HG03196 (cell line): ENCODE measurements around the gene ANKS3.
A peak's percentile ranks its signal among the peaks of the same experiment; 100 is the strongest.

ENCODE experiments used
- ATAC-seq: cut with Tn5 transposase; IDR thresholded peaks from one replicate; pipeline ENCODE4 v1.9.1; 2021; ENCODE audit not compliant: unreplicated experiment

ANKS3 gene

DNA sequence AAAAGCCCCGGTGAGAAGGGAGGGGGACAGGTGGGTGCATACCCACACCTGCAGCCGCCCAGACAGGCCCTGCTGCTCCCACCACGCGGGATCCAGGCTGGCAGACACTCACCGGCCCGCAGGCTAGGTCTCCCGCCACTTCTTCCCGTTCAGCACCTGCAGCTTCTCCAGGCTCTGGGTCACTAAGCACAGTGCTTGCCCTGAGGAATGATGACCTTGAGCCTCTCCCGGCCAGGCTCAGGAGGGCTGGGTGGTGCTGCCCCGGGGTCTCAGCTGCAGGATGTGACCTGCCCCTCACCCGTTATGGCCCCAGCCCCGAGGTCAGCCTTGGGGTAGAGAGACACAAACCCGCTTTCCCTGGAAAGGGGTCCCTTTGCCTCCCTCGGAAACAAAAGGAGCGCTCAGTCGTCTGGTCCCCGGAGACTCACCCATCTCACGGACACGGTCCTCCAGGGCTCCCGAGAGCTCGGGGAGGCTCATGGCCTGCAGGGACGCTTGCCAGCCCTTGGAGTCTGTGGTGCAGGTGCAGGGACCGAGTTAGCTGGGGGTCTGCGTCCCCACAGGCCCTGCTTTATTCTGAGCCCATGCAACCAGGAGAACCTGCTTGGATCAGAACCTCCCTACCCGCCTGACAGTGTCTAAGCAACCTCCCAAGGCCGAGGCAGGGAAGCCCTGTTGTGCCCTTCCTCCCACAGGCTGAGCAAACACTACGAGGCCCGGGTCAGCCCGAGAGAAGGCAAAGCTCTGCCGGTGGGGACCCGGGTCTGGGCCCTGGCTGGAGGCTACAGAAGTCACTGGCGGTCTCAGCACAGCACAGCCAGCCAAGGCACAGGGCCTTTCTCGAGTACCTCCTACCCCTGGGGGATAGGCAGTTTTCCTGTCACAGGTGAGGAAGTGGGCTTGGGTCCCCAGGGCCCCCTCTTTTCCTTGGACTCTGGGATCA, 36.9 kb downstream of the ANKS3 start:
- no peak for ATAC-seq

DNA sequence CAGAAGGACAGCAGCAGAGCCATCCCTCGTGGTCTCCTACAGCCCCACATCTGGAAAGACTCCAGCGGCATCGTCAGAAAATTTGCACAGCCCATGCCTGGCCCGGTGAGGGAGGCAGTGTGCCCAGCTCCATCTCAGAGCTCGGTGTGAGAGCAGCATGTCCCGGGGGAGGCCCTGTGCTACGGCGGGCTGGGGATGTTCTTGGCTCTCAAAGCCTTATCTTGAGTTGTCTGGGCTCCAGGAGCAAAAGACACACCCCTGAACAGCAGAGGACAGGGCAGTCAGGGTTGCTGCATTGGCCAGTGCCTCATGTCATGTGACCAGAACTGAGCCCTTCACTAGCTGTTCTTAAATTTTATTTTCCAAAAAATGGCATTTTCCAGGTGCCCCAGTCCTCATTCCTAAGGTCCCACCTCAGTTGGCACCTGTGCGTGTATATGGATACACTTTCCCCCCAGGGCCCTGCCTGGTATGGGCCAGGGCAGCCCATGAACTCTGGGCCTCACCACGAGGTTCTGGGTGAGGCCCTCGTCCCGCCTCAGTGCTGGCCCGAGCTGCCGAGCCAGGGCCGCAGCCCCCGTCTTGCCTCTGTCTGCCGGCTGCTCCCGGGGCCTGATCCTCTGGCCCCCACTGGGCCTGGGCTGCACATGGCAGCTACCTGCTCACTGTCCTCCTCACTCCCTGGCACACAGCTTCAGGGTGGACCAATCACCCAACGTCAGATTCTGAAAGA, 37.7 kb downstream of the ANKS3 start:
- ATAC-seq = no peak

DNA sequence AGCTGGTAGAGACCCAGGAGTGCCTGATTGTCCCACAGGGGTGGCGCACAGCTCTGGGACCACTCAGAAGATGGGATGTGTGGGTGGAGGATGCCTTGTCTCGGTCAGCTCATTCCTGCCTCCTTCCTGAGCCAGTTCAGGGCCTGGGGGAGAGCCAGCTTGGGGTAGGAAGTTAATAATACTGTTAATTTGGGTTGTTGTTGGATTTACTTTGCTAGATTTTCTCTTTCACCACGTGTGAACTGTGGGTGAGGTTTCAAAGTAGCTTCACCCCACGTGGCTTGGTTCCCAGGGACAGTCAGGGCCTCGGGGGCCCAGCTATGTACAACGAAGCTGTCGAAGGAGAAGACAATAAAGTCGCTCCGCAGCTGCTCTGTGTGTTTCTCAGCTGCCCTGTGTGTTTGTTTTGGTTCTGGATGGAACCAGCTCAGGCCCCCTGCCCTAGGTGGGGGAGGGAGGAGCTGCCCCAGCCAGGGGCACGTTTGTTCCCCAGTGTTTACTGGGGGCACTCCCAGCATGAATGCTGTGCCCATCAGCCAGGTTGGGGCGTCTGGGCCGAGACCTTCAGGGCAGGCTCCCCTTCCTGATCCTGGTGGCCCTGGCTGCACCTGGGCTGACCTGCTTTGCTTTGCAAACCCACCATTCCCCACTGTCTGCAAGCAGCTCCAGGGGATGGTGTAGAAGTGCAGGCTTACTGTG, 38.4 kb downstream of the ANKS3 start:
- ATAC-seq = no peak

DNA sequence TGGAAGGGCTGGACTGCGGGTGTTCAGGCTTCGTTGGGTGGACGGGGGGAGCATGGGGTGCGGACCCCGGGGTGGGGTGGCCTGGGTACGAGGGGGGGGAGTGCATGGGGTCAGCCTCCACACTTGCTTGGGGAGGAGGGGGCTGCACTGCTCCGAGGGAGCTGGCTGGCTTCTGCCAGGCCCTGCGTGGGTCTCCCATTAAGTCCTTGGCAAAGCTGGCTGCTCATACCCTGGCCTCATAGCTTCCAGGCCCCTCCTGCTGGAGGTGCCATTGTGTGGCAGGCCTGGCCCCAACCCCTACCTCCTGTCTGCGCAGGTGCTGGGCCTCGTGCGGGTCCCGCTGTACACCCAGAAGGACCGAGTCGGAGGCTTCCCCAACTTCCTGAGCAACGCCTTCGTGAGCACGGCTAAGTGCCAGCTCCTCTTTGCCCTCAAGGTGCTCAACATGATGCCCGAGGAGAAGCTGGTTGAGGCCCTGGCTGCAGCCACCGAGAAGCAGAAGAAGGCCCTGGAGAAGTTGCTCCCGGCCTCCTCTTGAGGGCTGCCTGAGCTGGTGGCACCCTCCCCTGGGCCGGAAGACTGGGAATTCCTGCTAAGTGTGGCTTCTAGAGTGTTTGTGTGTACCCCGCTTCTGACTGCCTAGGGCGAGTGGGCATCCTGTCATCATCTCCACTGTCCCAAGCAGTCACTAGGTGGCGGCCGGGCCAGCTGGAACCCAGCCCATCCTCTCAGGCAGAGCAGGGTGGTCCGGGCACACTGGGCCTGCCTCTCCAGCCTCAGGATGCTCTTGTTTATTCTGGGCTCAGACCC, 39.2 kb downstream of the ANKS3 start:
- ATAC-seq = no peak

DNA sequence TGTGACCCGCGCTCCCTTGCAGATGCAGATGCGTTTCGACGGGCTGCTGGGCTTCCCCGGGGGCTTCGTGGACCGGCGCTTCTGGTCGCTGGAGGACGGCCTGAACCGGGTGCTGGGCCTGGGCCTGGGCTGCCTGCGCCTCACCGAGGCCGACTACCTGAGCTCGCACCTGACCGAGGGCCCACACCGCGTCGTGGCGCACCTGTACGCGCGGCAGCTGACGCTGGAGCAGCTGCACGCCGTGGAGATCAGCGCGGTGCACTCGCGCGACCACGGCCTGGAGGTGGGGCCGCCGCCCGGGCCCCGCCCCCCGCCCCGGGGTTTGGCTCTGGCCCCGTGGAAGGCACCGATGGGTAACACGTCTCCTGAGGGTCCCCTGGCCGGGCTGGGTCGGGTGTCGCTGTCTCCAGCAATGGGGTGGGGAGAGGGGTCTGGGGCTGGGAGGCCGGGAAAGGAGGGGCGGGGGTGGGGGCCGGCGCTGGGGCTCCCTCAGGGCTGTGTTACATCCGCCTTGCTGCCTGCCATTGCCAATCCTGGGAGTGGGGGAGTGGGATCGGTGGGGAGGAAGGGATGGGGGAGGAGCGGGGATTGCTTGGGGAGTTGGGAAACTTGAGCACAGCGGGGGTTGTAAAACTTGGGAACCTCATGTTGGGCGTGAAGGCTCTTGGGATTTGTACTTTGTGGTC, 40.0 kb downstream of the ANKS3 start:
- no peak for ATAC-seq

DNA sequence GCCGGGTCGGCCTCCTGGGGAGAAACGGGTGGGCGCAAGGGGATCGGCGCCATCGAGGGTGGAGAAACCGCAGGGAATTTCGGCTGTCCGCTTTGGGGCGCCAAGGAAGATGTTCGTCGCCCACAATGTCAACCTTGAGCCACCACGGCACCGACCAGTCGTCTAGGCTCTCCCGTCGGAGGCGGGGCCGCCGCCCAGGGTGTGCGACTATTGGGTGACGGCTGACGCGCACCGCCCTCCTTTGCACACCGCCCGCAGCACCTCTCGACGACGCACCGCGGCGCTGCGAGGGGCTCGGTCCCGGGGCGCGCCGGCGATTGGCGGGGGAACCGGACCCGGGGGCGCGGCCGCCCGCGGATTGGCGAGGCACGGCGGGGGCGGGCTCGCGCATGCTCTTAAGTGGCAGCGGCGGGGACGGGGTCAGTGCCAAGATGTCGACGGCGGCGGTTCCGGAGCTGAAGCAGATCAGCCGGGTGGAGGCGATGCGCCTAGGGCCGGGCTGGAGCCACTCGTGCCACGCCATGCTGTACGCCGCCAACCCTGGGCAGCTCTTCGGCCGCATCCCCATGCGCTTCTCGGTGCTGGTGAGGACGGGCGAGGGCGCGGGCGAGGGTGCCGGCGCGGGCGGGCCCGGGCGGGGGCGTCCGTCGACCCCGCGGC, 40.6 kb downstream of the ANKS3 start, which contains the start of gene NUDT16L1:
Gene NUDT16L1 (plus strand): TSS at position 267 of the 660 bp plus-strand sequence. CDS start 165 bp downstream, at position 432.
- peak; percentile 88 for ATAC-seq

DNA sequence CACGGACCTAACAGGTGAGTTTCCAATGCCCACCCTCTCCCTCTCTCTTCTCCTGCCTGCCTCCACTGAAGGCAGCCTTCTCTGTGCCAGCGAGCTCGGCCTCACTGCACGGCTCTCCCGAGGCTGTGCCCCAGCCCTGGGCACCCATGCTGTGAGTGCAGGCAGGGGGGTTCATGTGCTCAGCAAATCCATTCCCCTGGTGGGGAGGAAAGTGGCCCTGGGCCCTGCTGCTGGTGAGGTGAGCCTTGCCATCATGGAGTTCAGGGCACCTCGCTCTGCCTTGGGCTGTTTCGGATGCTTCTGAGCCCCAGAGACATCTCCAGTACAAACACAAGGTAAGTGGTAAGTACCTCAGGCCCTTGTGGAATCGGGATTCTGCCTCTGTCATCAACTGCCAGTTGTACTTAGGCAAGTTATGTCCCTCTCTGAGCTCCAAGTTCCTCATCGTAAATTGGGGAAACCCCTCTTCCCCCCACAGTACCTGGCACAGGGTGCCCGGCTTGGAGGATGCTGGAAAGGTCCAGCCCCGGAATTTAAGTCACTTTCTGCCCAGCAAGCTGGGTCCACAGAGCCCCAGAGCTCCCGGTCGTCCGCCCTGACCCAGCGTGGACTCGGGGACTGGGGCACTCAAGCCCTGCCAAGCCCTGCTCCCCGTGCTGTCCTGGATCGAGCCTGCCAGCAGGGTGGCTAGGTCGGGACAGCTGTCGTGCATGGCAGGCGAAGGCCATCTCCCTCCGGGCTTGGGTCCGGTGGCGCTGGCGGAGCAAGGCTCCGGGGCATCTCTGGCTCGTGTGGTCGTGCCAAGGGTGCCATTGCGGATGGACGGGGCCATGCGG, 41.4 kb downstream of the ANKS3 start:
- peak; percentile 11 for ATAC-seq

DNA sequence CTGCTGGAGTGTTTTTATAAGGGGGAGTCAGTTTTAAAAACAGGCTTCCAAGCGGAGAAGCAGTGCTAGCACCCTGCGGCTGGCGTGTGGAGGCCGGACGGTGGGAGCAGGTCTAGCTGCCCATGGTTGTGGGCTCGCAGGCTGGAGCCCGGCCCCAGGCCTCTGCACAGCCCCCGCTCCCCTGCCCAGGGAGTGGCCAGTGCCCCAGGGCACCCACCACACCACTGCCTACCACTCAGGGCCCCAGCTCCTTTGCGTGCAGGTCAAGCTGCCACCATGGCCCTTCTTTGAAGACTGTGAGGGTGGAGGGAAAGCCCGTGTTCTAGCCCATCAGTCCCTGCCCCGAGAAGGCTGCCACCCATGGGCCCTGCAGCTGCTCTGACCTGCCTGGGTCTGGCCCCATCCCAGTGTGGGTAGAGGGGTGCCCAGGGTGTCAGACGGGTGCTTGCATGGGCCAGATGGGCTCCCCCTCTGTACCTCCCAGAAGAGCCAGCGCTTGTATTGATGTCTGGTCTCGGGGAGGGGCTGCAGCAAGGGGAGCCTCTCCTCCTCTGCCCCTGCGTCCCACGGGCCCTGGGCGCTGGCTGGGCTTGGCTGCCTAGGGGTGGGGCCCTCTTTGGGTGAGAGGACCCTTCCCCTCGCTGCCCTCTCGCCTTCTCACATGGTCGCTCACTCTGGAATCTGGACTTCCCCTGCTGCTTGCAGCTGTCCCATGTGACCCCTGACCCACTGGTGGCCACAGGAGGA, 42.2 kb downstream of the ANKS3 start:
- ATAC-seq = no peak

DNA sequence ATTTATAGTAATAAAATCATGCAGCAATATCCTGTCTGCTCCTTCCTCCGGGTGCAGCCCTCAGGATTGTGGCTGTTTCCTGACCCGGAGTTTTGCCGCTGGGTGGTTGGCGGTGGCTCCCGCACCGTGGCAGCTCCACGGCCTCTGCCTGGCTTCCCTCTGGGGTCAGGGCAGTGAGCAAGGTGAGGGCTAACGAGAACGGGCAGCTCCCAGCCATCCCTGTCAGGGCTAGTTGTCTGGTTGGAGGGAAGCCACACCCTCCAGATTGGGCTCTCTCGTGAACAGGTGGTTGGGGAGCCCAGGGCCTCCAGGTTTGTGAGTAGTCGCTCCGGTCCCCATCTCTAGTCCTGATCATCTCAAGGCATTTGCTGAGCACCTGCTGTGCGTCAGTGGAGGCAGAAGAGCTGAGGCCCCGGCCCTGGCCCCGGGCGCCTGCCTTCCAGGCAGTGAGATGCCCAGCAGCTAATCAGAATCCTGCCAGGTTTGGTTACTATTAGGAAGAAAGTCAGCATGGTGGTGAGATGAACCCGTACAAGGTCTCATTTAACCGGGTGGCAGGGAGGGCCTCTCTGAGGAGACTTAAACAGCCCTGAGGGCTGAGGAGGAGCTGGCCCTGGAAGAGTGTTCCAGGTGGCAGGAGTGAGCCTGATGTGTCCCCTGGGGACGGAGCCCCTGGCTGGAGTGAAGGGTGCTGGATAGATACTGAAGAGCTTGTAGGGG, 43.0 kb downstream of the ANKS3 start:
- no peak for ATAC-seq

DNA sequence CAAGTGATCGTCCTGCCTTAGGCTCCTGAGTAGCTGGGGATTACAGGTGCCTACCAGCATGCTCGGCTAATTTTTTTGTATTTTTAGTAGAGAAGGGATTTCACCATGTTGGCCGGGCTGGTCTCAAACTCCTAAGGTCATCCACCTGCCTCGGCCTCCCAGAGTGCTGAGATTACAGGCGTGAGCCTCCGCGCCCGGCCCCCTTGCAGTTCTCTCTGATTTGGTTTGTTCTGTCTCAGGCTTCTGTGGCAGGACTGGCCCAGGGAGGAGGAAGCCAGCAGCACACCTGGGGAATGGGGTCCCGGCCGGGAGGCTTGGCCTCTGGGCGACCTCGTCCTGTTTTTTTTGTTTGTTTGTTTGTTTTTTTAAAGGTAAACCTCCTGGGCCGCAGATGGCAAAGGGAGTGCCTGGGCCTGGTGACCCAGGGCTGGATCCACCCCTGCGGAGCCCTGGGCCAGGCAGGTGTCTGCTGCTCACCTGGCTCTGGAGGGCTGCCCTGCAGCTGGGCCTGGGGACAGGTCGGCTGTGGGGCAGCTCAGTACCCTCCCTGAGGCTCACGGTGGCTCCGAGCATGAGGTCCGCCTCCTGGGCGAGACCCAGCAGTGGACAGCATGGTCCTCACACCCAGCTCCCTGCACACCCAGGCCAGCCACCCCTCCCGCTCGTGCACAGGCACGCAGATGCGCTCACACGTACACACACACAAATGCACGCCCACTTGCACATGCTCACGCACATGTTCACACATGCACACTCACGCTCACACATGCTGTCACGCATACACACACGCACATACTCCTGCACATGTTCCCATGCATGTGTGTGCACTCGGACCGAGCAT, 44.0 kb downstream of the ANKS3 start:
- ATAC-seq = no peak

DNA sequence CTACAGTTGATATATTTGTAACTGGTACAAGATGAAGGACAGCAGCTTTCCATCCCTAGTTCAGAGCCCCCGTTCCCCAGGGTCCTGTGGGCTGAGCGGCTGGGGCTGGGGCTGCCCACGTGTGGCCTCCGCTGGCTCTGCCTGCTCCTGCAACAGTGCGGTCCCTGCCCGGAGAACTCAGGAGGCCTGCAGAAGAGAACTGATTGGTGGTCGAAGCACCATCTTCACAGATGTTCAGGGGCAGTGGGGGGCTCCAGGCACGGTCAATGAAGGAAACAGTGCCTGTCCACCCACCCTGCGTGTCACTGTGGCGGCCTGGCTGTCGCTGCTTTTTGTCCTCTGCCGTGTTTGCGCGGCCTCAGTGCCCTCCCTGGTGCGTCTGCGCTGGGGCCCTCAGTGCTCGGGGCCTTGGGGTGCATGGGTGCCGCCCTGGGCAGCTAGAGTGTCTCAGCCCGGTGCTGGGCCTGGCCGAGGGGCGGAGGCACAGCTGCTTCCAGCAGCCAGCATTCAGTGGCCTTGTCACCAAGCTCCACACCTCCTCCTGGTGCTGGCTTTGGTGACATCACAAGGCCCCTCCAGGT, 44.9 kb downstream of the ANKS3 start:
- no peak for ATAC-seq

DNA sequence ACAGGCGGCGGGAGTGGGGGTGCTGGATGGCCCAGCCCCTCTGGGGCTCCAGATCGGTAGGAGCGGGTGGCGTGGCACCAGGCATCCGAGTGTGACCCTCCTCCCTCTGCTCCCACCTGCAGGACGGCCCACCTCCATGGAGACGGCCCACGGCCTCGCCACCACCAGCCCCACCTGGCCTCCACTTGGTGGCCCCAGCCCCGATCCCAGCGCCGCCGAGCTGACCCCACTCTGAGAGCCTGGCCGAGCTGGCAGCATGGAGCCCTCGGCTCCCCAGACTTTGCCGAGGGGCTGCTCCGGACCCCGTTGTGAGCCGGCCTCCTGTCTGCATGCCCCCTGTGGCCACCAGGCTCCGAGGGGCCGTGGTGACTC, 45.4 kb downstream of the ANKS3 start:
- no peak for ATAC-seq

DNA sequence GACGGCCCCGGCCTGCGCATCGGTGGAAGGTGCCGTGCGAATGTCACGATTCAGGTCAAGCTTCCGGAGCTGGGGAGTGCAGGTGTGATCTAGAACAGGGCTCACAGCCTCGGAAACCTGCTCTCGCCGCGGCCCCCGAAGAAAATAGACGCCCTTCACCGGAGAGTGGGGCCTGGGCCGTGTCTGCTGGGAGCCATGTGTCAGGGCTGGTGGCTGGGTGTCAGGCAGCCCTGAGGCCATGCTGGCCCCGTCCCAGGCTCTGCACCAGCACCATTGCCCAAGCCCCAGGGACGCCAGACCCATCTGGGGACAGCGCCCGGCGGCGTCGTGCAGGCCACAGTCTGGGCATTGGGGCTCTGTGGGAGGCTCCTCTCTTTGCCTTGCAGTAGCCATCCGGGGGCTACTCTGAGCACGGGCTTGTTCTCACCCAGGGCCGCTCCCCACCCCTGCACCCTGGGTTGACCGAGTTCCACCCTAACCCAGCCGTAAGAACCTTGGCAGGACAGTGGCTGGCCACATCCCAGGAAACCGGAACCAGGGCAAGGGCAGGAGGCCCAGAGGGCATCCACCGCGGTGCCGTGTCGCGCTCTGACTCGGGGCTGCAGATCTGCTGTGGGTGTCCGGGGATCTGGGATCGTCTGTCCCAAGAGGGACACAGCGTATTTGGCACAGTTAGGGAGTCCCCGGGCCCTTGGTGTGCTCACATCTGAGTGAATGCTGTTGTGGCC, 46.0 kb downstream of the ANKS3 start:
- no peak for ATAC-seq

DNA sequence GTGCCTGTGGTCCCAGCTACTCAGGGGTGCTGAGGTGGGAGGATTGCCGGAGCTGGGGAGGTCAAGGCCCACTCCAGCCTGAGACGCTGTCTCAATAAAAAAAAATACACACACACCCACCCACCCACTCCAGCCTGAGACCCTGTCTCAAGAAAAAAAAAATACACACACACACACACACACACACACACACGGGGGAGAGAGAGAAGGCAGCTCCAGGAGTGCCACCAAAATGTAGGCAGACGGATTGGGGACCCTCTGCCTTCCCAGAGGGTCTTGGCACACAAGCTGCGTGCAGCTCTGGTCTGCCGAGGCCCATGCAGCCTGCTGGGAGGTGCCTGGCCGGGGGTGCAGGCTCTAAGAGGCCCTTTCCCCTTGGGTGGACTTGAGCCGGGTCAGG, 46.7 kb downstream of the ANKS3 start:
- no peak for ATAC-seq

DNA sequence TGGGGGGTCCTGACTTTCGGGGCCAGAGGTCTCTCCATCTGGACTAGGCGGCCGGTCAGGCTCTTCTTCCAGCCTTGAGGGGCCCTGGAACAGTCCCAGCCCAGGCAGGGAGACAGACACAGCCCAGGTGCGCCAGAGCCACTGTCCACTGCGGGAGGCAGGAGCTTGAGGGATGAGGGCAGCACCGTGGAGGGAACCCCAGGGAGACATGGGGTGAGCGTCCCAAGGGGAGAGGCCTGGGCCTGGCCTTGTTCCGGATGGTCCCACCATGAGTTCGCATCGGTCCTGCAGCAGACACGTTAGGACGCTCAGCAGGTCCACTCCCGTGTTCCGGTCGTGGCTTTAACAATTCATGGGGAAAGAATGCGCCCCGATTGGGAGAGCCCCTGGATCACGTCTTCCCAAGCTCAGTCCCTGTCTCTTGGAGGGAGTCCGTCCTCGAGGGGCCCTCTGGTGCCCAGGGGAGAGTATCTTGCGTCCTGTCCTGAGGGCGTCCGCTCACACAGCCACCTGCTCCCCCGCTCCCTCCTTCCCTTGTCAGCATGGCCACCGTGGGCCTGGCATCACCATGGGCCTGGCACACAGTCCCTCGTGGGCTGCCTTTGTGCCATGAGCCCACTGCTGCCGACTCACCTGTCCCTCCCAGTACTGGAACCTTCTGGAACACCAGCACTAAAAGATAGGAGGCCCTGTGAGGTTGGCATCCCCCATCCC, 47.4 kb downstream of the ANKS3 start:
- ATAC-seq = no peak
